HG02571 (cell line): ENCODE results near the gene MAB21L1.

Experiments used
- ATAC-seq: cut with Tn5 transposase; IDR thresholded peaks from one replicate; pipeline ENCODE4 v1.9.1; 2021; ENCODE audit warnings: mild to moderate bottlenecking, moderate library complexity; ENCODE audit not compliant: unreplicated experiment

The MAB21L1 gene

GRCh38 chr13:35475960-35476943 lies at the start of gene MAB21L1:
TSS of gene MAB21L1 (minus strand) at chr13:35476689. CDS start at chr13:35476138, 551 bp downstream.
- no peak for ATAC-seq

DNA sequence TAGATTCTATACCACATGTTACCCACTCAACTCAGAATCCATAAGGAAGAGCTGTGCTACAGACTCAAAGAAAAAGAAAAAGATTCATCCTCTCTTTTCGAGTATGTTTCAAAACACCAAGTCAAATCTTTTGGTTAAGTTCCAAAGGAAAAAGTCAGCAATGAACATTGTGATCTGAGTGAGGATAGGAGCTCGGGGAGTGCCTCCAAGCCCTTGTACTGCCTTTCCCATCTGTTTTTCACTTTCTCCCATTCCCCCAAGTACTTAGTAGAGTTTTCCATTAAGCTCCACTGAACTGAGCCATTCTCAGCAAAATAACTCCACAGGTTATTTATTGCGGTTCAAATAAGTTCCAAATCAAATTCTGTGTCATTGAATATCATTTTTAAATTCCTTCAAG lies 47.7 kb upstream of the MAB21L1 start:
- no peak for ATAC-seq

- no peak for ATAC-seq
Measured at GRCh38 chr13:35518337-35518946, 42.0 kb upstream of the MAB21L1 start.

GRCh38 chr13:35514801-35515502 lies 38.5 kb upstream of the MAB21L1 start:
- no peak for ATAC-seq

- ATAC-seq, result no peak
Measured at GRCh38 chr13:35514061-35514477, 37.6 kb upstream of the MAB21L1 start.

DNA sequence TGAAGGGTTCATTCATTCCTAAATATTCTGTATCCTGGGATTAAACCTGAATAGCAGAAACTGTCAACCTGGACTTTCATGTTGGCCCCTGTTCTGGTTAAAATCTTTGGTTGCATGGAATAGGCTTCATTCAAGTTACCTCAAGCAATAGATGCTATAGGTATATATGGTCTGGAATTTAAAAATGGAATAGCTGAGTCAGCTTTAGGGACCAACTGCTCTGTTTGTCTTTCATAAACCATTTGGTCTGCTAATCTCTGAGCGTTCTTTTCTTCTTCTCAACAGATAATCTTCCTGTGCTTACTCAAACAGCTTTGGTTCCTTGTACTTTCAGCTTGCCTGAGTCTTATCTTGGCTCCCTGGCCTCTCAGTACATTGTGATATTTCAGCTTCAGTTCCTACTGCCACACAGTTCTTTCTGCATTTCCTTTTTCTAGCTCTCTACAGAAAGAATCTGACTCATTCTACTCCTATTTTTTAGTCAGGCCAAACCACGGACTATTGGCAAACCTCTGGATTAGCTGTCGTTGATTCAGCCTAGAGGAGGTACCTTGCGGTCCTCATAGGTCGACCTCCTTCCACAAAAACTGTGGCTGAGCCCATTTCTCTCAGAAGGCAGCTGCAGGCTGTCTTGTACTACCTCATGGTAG lies 35.9 kb upstream of the MAB21L1 start:
- ATAC-seq, result no peak

DNA sequence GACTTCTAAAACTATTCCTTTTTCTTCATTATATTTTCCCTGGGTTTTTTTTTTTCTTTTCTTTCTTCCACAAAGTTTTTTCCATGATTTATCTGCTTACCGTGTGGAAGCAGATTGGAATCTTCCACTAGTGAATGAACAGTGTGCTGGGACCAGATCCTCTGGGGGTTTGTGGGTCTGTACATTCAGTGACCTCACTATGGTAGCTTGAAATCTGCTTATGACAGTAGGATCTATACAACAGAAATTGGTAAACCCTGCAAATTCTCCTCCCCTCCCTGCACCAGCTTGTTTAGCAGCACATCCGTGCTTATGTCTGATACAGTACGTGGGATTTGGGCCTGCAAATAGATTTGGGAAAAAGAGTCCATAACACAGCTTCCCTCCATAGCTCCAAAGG lies 26.0 kb upstream of the MAB21L1 start:
- no peak for ATAC-seq

DNA sequence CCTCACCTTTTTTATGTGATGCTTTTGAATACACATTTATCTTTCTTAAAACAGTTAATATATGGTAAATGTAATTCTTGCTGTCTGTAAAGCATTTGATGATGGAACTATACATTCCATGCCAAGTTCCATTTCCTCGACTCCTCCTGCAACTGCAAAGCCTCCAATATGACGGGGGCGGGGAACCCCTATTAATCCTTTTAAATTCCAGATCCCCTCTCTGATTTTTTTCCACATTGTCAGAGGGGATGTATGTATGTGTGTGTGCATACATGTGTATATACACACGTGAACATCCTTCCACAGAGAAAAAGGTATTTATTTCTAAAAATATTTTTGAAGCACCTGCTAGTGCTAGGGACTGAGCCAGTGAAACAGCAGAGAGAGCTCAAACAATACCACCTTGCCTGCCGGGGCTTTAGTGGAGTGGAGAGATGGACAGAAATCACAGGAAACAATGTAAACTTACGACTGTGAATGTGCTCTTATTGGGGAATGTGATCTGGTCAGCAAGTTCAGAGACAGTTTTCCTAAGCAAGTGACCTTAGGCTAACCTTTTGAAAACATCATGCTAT lies 25.3 kb upstream of the MAB21L1 start:
- no peak for ATAC-seq

GRCh38 chr13:35500144-35500543 lies 23.7 kb upstream of the MAB21L1 start:
- no peak for ATAC-seq

DNA sequence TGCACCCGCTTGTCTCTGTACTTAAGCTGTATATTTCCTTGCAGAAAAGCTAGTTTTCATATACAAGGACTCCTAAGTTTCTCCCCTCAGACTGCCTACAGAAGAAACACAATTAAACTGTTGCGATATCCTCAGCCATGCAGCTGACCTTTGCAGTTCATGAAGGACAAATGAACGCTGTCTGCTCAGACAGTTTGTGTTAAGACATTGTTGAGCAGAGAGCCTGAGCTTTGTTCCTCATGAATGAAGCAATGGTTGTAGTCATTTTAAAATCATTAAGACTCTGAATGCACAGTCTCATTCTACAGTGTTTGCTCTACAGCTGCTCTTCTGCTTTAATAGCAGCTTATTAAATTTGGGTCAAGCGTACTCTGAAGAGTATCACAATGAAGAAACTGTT lies 23.2 kb upstream of the MAB21L1 start:
- no peak for ATAC-seq

- no peak for ATAC-seq
Measured at GRCh38 chr13:35499196-35499662, 22.7 kb upstream of the MAB21L1 start.

- ATAC-seq, result no peak
Measured at GRCh38 chr13:35498231-35498630, 21.7 kb upstream of the MAB21L1 start.

GRCh38 chr13:35496761-35497386 lies 20.4 kb upstream of the MAB21L1 start:
- no peak for ATAC-seq

DNA sequence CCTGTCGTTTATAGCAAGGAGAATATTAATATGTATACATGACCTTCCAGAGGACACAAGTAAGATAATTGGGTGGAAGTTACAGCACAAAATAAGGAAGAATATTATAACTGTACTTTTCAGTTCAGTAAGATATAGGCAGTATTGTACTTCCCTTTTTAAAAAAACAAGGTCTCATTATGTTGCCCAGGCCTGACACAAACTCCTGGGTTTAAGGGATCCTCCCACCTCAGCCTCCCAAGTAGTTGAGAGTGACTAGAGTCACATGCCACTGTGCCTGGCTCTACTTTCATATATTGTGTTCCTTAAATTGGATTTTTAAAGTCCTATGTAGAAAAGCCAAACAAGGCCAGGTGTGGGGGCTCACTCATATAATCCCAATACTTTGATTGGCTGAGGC lies 19.5 kb upstream of the MAB21L1 start:
- ATAC-seq, result no peak

DNA sequence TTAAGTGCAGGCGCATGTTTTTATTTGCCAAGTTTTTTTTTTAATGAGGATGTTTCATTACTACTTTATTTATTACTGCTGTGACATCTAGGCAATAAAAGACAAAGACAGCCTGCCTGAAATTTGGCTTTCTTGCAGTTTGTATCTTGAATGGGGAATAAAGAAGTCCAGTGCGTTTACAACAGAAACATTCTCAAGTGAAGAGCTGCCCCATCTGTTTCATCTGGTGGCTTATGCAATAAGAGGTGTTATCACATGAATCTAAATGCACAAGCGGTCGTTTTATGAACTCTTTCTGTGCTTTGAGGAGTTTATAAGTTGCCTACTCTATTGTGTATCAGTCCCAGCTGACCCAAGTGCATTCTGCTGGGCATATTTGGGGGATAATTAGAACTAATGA lies 12.6 kb upstream of the MAB21L1 start:
- no peak for ATAC-seq

DNA sequence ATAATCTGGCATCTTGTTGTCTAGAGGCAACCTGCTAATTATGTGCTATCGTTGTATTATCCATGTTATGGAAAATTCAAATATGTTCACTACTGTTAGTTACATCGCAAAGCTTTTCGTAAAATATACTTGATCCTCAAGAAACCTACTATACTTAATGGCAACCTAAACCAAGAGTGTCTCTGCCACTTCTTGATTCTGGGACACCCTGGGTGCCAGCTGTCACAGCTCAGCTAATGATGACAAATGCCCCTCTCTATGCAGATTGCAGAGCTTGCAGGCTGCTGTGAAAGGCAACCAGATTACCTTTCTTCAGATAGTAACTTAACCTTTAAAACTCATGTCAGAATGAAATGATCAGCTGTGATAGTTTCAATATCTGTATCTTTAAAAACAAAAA lies 8.9 kb upstream of the MAB21L1 start:
- ATAC-seq, result no peak

DNA sequence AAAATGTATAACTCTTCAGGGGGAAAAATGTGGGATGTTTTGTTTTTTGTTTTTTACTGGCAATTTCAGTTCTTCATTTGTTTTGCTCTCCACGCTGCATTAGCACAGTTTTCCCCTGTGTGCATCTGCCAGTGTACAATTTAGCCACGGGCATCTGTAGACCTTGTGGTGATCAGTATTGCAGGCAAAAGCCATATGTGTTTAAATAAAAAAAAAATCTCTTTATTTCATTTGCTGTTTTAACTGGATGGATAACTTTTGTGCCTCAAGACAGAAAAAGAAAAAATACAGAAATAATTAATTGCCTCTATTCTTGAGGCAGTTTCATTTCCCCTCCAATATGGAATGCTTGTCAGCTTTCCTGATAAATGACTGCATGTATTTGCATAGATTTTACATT lies 7.9 kb upstream of the MAB21L1 start:
- ATAC-seq, result no peak

DNA sequence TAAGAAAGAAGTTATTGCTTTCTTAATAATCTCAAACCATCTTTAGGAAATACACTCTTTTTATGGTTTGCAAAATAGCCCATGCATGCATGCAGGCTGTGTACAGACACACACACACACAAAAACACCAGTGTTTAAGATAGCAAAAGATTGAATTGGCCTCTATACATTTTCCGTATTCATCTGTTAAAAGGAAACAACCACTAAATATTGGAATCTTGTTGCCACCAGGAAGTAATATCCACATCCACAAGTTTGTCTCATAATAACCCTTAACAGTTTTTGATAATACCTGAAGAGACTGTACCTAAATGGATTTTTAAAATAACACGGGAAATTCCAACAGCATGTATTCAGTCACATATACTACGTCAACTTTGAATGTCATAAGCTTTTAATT lies 7.3 kb upstream of the MAB21L1 start:
- no peak for ATAC-seq

DNA sequence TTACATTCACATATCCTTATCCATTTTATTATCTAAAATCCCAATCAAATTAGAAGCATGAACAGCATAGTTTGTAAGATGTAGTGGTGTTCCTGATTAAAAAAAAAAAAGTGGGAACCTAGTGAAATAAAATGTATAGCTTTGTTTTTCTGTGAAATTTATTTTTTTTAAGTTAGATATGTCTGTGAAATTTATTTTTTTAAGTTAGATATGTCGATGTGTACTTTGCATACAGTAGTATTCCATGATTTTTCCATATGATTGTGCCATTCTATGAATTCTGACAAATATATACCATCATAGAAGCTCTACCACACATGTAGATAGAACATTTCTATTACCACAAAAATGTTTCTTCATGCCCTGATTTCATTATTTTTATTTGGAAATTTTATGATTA lies 6.0 kb upstream of the MAB21L1 start:
- no peak for ATAC-seq

- no peak for ATAC-seq
Measured at GRCh38 chr13:35481777-35482176, 5.3 kb upstream of the MAB21L1 start.
